PC-3 (cell line): Measurements from ENCODE around the gene SOX1.

Experiments
- EZH2phosphoT487 ChIP-seq: fragments of 300-600 bp; sonication (generic); IDR thresholded peaks from 2 replicates; pipeline ENCODE4 v1.6.1; 2018; ENCODE audit warnings: mild to moderate bottlenecking, antibody characterized with exemption, low read length, borderline replicate concordance
- TF ChIP-seq, protein P1 (sequence below): fragments of 300-600 bp; sonication (generic); conservative IDR thresholded peaks from 2 replicates; pipeline ENCODE4 v1.5.1; 2017; ENCODE audit warnings: antibody characterized with exemption, low read depth, mild to moderate bottlenecking, low read length

DNA sequence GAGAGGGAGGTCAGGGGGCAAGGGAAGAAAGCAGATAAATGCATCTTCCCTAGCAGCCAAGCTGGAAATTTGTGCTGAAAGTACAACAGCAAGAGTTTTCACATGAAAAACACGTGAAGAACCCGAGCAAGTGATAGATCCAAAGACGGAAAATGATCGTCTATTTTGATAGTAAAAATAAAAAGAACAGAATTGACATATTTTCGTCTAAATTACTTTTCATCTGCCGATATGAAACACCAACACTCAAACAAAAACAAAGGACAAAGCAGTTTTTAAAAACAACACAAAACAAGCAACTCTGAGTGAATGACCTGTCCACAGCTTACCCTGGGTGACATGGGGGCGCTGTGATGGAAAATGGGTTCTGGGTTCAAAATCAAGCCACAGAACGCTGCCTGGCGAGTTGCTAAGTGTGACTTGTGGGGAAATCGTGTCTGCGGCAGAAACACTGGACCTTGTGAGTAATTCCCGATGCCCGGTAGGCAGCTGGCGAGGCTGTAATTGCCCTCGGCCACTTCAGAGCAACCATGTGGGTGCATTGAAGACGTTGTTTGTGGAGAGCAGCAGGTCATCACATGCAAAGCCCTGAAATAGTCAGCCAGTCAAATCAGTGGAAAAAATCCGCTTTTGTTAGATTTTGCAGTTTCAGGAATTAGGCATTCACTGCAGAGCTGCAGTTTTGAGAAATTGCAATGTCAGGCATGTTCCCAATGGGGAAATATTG lies 7.4 kb downstream of the SOX1 start:
- TF ChIP-seq, protein P1, sequence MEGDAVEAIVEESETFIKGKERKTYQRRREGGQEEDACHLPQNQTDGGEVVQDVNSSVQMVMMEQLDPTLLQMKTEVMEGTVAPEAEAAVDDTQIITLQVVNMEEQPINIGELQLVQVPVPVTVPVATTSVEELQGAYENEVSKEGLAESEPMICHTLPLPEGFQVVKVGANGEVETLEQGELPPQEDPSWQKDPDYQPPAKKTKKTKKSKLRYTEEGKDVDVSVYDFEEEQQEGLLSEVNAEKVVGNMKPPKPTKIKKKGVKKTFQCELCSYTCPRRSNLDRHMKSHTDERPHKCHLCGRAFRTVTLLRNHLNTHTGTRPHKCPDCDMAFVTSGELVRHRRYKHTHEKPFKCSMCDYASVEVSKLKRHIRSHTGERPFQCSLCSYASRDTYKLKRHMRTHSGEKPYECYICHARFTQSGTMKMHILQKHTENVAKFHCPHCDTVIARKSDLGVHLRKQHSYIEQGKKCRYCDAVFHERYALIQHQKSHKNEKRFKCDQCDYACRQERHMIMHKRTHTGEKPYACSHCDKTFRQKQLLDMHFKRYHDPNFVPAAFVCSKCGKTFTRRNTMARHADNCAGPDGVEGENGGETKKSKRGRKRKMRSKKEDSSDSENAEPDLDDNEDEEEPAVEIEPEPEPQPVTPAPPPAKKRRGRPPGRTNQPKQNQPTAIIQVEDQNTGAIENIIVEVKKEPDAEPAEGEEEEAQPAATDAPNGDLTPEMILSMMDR = no peak
- no peak for TF ChIP-seq EZH2phosphoT487
